ENCODE data around the gene NR6A1. TPM values are rescaled to one million over a fixed set of nuclear protein-coding genes. Genes with fewer than 3 reads are reported as not detected.

NR6A1 gene
- total RNA-seq, 1 donor from 2014 or later, result 0.92 TPM

GRCh38 chr9:124697326-124698200, 73.5 kb downstream of the NR6A1 start:
- DNase-seq (ENCODE audit: low read depth), result no peak
- no peak for TF ChIP-seq CTCF (IDR thresholded peaks at IDR 0.05; ENCODE audit: insufficient read depth, low read length, poor library complexity, severe bottlenecking)
- H3K27me3 ChIP-seq (ENCODE audit: control insufficient read depth, insufficient read depth, low read length), result no peaks in the 10 kb centered on the region
- H3K36me3 ChIP-seq (ENCODE audit: control insufficient read depth, insufficient read depth, low read length), result no peaks in the 10 kb centered on the region
- no peak overlapping the region for H3K4me3 ChIP-seq (ENCODE audit: low read depth, low read length)

- TF ChIP-seq CTCF (IDR thresholded peaks at IDR 0.05; ENCODE audit: insufficient read depth, low read length, poor library complexity, severe bottlenecking), result no peak
- no peak for DNase-seq (ENCODE audit: low read depth)
- H3K27me3 ChIP-seq (ENCODE audit: control insufficient read depth, insufficient read depth, low read length), result no peaks in the 10 kb centered on the region
Measured at GRCh38 chr9:124696101-124696500, 75.0 kb downstream of the NR6A1 start.

GRCh38 chr9:124695280-124695890, 75.7 kb downstream of the NR6A1 start:
- no peak for DNase-seq (ENCODE audit: low read depth)

More at GRCh38 chr9:124696101-124696500, 75.0 kb downstream of the NR6A1 start:
- H3K36me3 ChIP-seq (ENCODE audit: control insufficient read depth, insufficient read depth, low read length), result no peaks in the 10 kb centered on the region
- H3K4me3 ChIP-seq (ENCODE audit: low read depth, low read length), result no peak overlapping the region

GRCh38 chr9:124694414-124695279, 76.5 kb downstream of the NR6A1 start:
- H3K27me3 ChIP-seq (ENCODE audit: control insufficient read depth, insufficient read depth, low read length), result no peaks in the 10 kb centered on the region
- TF ChIP-seq CTCF (IDR thresholded peaks at IDR 0.05; ENCODE audit: insufficient read depth, low read length, poor library complexity, severe bottlenecking), result no peak
- no peaks in the 10 kb centered on the region for H3K36me3 ChIP-seq (ENCODE audit: control insufficient read depth, insufficient read depth, low read length)
- H3K4me3 ChIP-seq (ENCODE audit: low read depth, low read length), result no peak overlapping the region
- no peak for DNase-seq (ENCODE audit: low read depth)

More at GRCh38 chr9:124695280-124695890, 75.7 kb downstream of the NR6A1 start:
- no peak for TF ChIP-seq CTCF (IDR thresholded peaks at IDR 0.05; ENCODE audit: insufficient read depth, low read length, poor library complexity, severe bottlenecking)
- Histone ChIP-seq H3K4me3 (ENCODE audit: low read depth, low read length) (no peak overlapping the region), H3K27me3 (ENCODE audit: control insufficient read depth, insufficient read depth, low read length) (no peaks in the 10 kb centered on the region), H3K36me3 (ENCODE audit: control insufficient read depth, insufficient read depth, low read length) (no peaks in the 10 kb centered on the region)

GRCh38 chr9:124693403-124693802, 77.7 kb downstream of the NR6A1 start:
- Histone ChIP-seq H3K36me3 (ENCODE audit: control insufficient read depth, insufficient read depth, low read length) (no peaks in the 10 kb centered on the region), H3K27me3 (ENCODE audit: control insufficient read depth, insufficient read depth, low read length) (no peaks in the 10 kb centered on the region), H3K4me3 (ENCODE audit: low read depth, low read length) (no peak overlapping the region)
- TF ChIP-seq CTCF (IDR thresholded peaks at IDR 0.05; ENCODE audit: insufficient read depth, low read length, poor library complexity, severe bottlenecking), result no peak
- DNase-seq (ENCODE audit: low read depth), result no peak
